HepG2 (cell line): ENCODE results near the gene ULK4. TPM values are rescaled to one million over a fixed set of nuclear protein-coding genes. Genes with fewer than 3 reads are reported as not detected.

Experiments
- ATAC-seq: fragments of 200-7000 bp; cut with Tn5 transposase; 3 replicates; pipeline ENCODE4 v1.9.1; 2020; ENCODE audit warnings: mild to moderate bottlenecking, moderate library complexity
- BruUV-seq: library from RNA; stranded (reverse); fragments of 400-500 nt; replicated peaks from 2 replicates; lab custom pipeline; 2021; lab: Mats Ljungman, UMichigan
- CTCF ChIA-PET: fragments of 300-600 bp; formaldehyde crosslinking; extraction: SDS; loops from one replicate; lab custom pipeline; 2021; ENCODE audit warnings: low total read pairs, inconsistent platforms, low intra/inter-chr PET ratio; lab: Yijun Ruan, JAX
- POLR2A ChIA-PET: fragments of 350-600 bp; sonication (Branson Sonifier 250); formaldehyde crosslinking; loops from one replicate; lab custom pipeline; 2020; ENCODE audit warnings: antibody characterized with exemption, inconsistent platforms; lab: Yijun Ruan, JAX
- DNase-seq: peaks from one replicate; pipeline ENCODE4 v3.0.0-alpha.2; 2015; ENCODE audit warnings: low spot score
- FAIRE-seq: peaks from 3 replicates; lab custom pipeline; 2011; peaks lifted over from hg19 to GRCh38; lab: Jason Lieb, UNC
- H2AFZ ChIP-seq: one replicate; pipeline ENCODE4 v1.6.1; 2011; ENCODE audit warnings: low read length, inconsistent platforms
- H3K27ac ChIP-seq: fragments of 300-600 bp; 3 replicates; pipeline ENCODE4 v1.8.0; 2011; ENCODE audit warnings: mixed run types, mild to moderate bottlenecking, mixed read lengths, low read length, inconsistent platforms; ENCODE audit not compliant: insufficient read depth; ENCODE audit errors: extremely low read length
- H3K27me3 ChIP-seq, 2 experiments: fragments of 200-600 bp in 1 of 2; 2 replicates in 1 of 2; 3 replicates in 1 of 2; pipeline versions ENCODE4 v1.6.0 to v1.8.0; 2011; ENCODE audit warnings: low read length in 2 of 2, mild to moderate bottlenecking in 2 of 2, moderate library complexity in 2 of 2, inconsistent platforms in 1 of 2; ENCODE audit not compliant: insufficient read depth in 2 of 2, control insufficient read depth in 1 of 2
- H3K36me3 ChIP-seq, 2 experiments: fragments of 200-600 bp in 1 of 2; replicated peaks in 1 of 2; 2 replicates in 1 of 2; 3 replicates in 1 of 2; pipeline versions ENCODE4 v1.5.1 to v1.8.0; 2011; ENCODE audit warnings: low read length in 2 of 2, inconsistent platforms in 1 of 2; ENCODE audit not compliant: insufficient read depth in 2 of 2, control insufficient read depth in 1 of 2
- H3K4me1 ChIP-seq: 2 replicates; pipeline ENCODE4 v1.5.1; 2012; ENCODE audit warnings: low read length, inconsistent platforms; ENCODE audit not compliant: insufficient read depth
- H3K4me2 ChIP-seq: 2 replicates; pipeline ENCODE4 v1.6.0; 2011; ENCODE audit warnings: low read depth, low read length, inconsistent platforms
- H3K4me3 ChIP-seq, 3 experiments: fragments of 200-600 bp in 1 of 3; sonication (generic), shearing (Covaris generic) in 1 of 3; replicated peaks in 1 of 3; 2 replicates each; pipeline ENCODE4 v1.5.1; 2011 to 2016; ENCODE audit warnings: low read length in 3 of 3, inconsistent platforms in 2 of 3, low read depth in 2 of 3, mild to moderate bottlenecking in 2 of 3, control low read depth in 1 of 3, mixed read lengths in 1 of 3; ENCODE audit not compliant: insufficient read depth in 1 of 3
- H3K79me2 ChIP-seq: one replicate; pipeline ENCODE4 v1.6.1; 2011; ENCODE audit warnings: low read length, inconsistent platforms; ENCODE audit not compliant: insufficient read depth
- H3K9ac ChIP-seq: 2 replicates; pipeline ENCODE4 v1.6.0; 2011; ENCODE audit warnings: mild to moderate bottlenecking, low read depth, low read length, inconsistent platforms; ENCODE audit not compliant: insufficient read depth
- H3K9me3 ChIP-seq: 2 replicates; pipeline ENCODE4 v1.5.1; 2012; ENCODE audit warnings: mild to moderate bottlenecking, low read length
- H4K20me1 ChIP-seq: 2 replicates; pipeline ENCODE4 v1.6.0; 2011; ENCODE audit warnings: inconsistent platforms, mild to moderate bottlenecking, low read length, moderate library complexity; ENCODE audit not compliant: insufficient read depth
- ATF4 ChIP-seq, 2 experiments: fragments of 450-650 bp in 1 of 2; sonication (generic) in 1 of 2; formaldehyde crosslinking; IDR thresholded peaks; 2 replicates each; pipeline versions ENCODE4 v1.5.0 to v1.8.0; 2020 to 2022; ENCODE audit warnings: mild to moderate bottlenecking in 1 of 2, missing genetic modification reagents in 1 of 2
- CSRNP2 ChIP-seq: sonication (generic); formaldehyde crosslinking; conservative IDR thresholded peaks from 2 replicates; pipeline ENCODE4 v1.8.0; 2022; ENCODE audit warnings: low read depth, missing genetic modification reagents
- DNMT3B ChIP-seq: conservative IDR thresholded peaks from 2 replicates; pipeline ENCODE4 v1.6.1; 2016; ENCODE audit warnings: missing biosample characterization, control low read depth
- HES4 ChIP-seq: sonication (generic); formaldehyde crosslinking; IDR thresholded peaks from 2 replicates; pipeline ENCODE4 v1.9.0; 2021; ENCODE audit warnings: mild to moderate bottlenecking, missing genetic modification reagents, borderline replicate concordance
- HNRNPL ChIP-seq: fragments of 200-400 bp; formaldehyde crosslinking; IDR thresholded peaks from 2 replicates; pipeline ENCODE4 v1.6.1; 2017; ENCODE audit warnings: mild to moderate bottlenecking, low read depth, low read length
- LCORL ChIP-seq, 2 experiments: fragments of 450-650 bp in 1 of 2; sonication (generic) in 1 of 2; formaldehyde crosslinking in 1 of 2; IDR thresholded peaks; 2 replicates each; pipeline versions ENCODE4 v1.5.0 to v1.6.1; 2017 to 2020; ENCODE audit warnings: antibody characterized with exemption in 1 of 2, missing genetic modification reagents in 1 of 2
- MAFG ChIP-seq: sonication (generic); formaldehyde crosslinking; IDR thresholded peaks from 2 replicates; pipeline ENCODE4 v1.5.1; 2020; ENCODE audit warnings: mild to moderate bottlenecking, missing genetic modification reagents
- REST ChIP-seq, 2 experiments: IDR thresholded peaks; 2 replicates each; pipeline ENCODE4 v1.6.1; 2011 to 2012; ENCODE audit warnings: low read length in 2 of 2, borderline replicate concordance in 1 of 2, low read depth in 1 of 2, mild to moderate bottlenecking in 1 of 2, moderate library complexity in 1 of 2
- RXRA ChIP-seq: sonication (generic); formaldehyde crosslinking; IDR thresholded peaks from 2 replicates; pipeline ENCODE4 v1.5.1; 2020; ENCODE audit warnings: missing genetic modification reagents
- SNAI1 ChIP-seq: sonication (generic); formaldehyde crosslinking; IDR thresholded peaks from 2 replicates; pipeline ENCODE4 v1.5.0; 2020; ENCODE audit warnings: mild to moderate bottlenecking, missing genetic modification reagents, borderline replicate concordance
- SP5 ChIP-seq: IDR thresholded peaks from 2 replicates; pipeline ENCODE4 v1.6.1; 2016; ENCODE audit warnings: low read depth, borderline replicate concordance
- SRSF4 ChIP-seq: fragments of 200-400 bp; formaldehyde crosslinking; IDR thresholded peaks from one replicate; pipeline ENCODE4 v1.6.1; 2018; ENCODE audit warnings: mild to moderate bottlenecking, low read depth, low read length, moderate library complexity; ENCODE audit not compliant: poor library complexity, severe bottlenecking
- ZFYVE20 ChIP-seq: sonication (generic); formaldehyde crosslinking; IDR thresholded peaks from 2 replicates; pipeline ENCODE4 v1.8.0; 2023; ENCODE audit warnings: low read depth, mild to moderate bottlenecking, moderate library complexity, missing genetic modification reagents, borderline replicate concordance
- ZMYM4 ChIP-seq: sonication (generic); formaldehyde crosslinking; IDR thresholded peaks from 2 replicates; pipeline ENCODE4 v1.8.1; 2023; ENCODE audit warnings: mild to moderate bottlenecking, missing genetic modification reagents
- ZNF12 ChIP-seq: sonication (generic); formaldehyde crosslinking; IDR thresholded peaks from 2 replicates; pipeline ENCODE4 v1.5.0; 2020; ENCODE audit warnings: missing genetic modification reagents
- ZNF703 ChIP-seq: sonication (generic); formaldehyde crosslinking; IDR thresholded peaks from 2 replicates; pipeline ENCODE4 v1.5.1; 2020; ENCODE audit warnings: missing genetic modification reagents, mild to moderate bottlenecking, moderate library complexity, borderline replicate concordance
- WGBS: methylation state at CpG from one replicate; pipeline ENCODE4 v1.1.6; 2017; ENCODE audit warnings: low lambda C conversion rate; 5-methylcytosine and 5-hydroxymethylcytosine counted together
- in situ Hi-C: cut with HindIII; loops from 2 replicates; pipeline ENCODE4 v1.10.0; 2017; ENCODE audit warnings: low pct_unique_long_range_greater_than_20kb; ENCODE audit not compliant: extremely low pct_ligation_motif_present
- intact Hi-C: fragments of 100-400 bp; cut with micrococcal nuclease; formaldehyde crosslinking; loops from one replicate; pipeline ENCODE4 v1.10.0; 2022; ENCODE audit not compliant: unreplicated experiment
- polyA plus RNA-seq, 8 experiments: library from polyadenylated mRNA; depleted of rRNA in 3 of 8; stranded (reverse) in 7 of 8; unstranded in 1 of 8; fragments of >200 nt; fragmentation: Illumina TruSeq in 4 of 8; extraction: Trizol in 4 of 8; gene quantifications; 2 replicates each; pipeline versions ENCODE4 v1.2.1 to v1.2.3, GENCODE V29; 2011 to 2016; ENCODE audit warnings: low read depth in 4 of 8, missing spikeins in 1 of 8, mixed read lengths in 1 of 8; ENCODE audit not compliant: insufficient read depth in 1 of 8
- total RNA-seq, 5 experiments: library from RNA; depleted of rRNA; stranded (reverse); fragments of >200 nt; fragmentation: Illumina TruSeq; extraction: Trizol; gene quantifications; 2 replicates each; pipeline ENCODE4 v1.2.3, GENCODE V29; 2016; ENCODE audit warnings: low read depth in 1 of 5

Gene ULK4
- total and polyA plus RNA-seq, 2 of the 13 experiments (the other 11 are each of a cell fraction or from before 2014, with no cell fraction given) = 6.7 to 11.8 TPM

GRCh38 chr3:41915353-41915752, 46.5 kb downstream of the ULK4 start:
- FAIRE-seq (no peak), DNase-seq (no peak), ATAC-seq (no peak)
- WGBS = 96% methylated on average over 1 of the region's 1 CpG
- Histone ChIP-seq H3K79me2 (no peaks in the 10 kb centered on the region), H4K20me1 (no peaks in the 10 kb centered on the region), H3K4me2 (no peak overlapping the region), H3K9me3 (no peaks in the 10 kb centered on the region), H2AFZ (no peak overlapping the region), H3K4me1 (no peaks in the 10 kb centered on the region), H3K27ac (no peak overlapping the region), H3K9ac (no peak overlapping the region), H3K36me3 (no peaks in the 10 kb centered on the region), H3K27me3 (no peaks in the 10 kb centered on the region), H3K4me3 (no peak overlapping the region)
- TF ChIP-seq REST (IDR thresholded peaks at IDR 0.05; ENCODE audit: borderline replicate concordance in 1 of 2, low read depth in 1 of 2, low read length in 2 of 2) = no peak
- TF ChIP-seq ZFYVE20 (CRISPR knock-in tag) = no peak
- no peak for TF ChIP-seq SNAI1 (CRISPR knock-in tag)
- TF ChIP-seq SP5 = no peak
- TF ChIP-seq ZMYM4 (CRISPR knock-in tag) = no peak
- no peak for TF ChIP-seq ZNF703 (CRISPR knock-in tag)
- TF ChIP-seq LCORL (IDR thresholded peaks at IDR 0.05) = no peak
- no peak for TF ChIP-seq LCORL (CRISPR knock-in tag; IDR thresholded peaks at IDR 0.05)
- no peak for TF ChIP-seq HES4 (CRISPR knock-in tag)
- no peak for TF ChIP-seq RXRA
- no peak for TF ChIP-seq ZNF12
- no peak for TF ChIP-seq MAFG (CRISPR knock-in tag)
- no peak for TF ChIP-seq SRSF4
- TF ChIP-seq HNRNPL = no peak
- no peak for TF ChIP-seq ATF4 (CRISPR knock-in tag; IDR thresholded peaks at IDR 0.05)
- no peak for TF ChIP-seq CSRNP2 (CRISPR knock-in tag)
- no peak for TF ChIP-seq DNMT3B (CRISPR knock-in tag)
- no TSS peak for BruUV-seq
- ChIA-PET CTCF (no interaction called here), POLR2A (no interaction called here)
- intact Hi-C loops (no loop called here), in situ Hi-C loops (no loop called here)
